Loucy (cell line): ENCODE results near the gene RNF212B.

Source experiments
- H2AFZ ChIP-seq: fragments of 200-600 bp; sonication (generic); 2 replicates; pipeline ENCODE4 v1.6.0; 2016; ENCODE audit warnings: antibody characterized with exemption, mild to moderate bottlenecking, low read length, moderate library complexity
- H3F3A ChIP-seq: fragments of 200-600 bp; 2 replicates; pipeline ENCODE4 v1.6.0; 2016; ENCODE audit warnings: antibody characterized with exemption, low read depth, mild to moderate bottlenecking
- H3K27me3 ChIP-seq: fragments of 200-600 bp; sonication (generic); 2 replicates; pipeline ENCODE4 v1.6.1; 2014; ENCODE audit warnings: low read length, mild to moderate bottlenecking; ENCODE audit not compliant: insufficient read depth, poor library complexity, severe bottlenecking
- H3K36me3 ChIP-seq: fragments of 200-600 bp; sonication (generic); 2 replicates; pipeline ENCODE4 v1.6.1; 2016; ENCODE audit warnings: low read length; ENCODE audit not compliant: insufficient read depth
- H3K4me1 ChIP-seq: fragments of 200-600 bp; sonication (generic); 2 replicates; pipeline ENCODE4 v1.5.1; 2014; ENCODE audit warnings: low read length, mild to moderate bottlenecking; ENCODE audit not compliant: insufficient read depth, poor library complexity, severe bottlenecking
- H3K4me2 ChIP-seq: fragments of 200-600 bp; sonication (generic); 2 replicates; pipeline ENCODE4 v1.6.0; 2014; ENCODE audit warnings: antibody characterized with exemption, low read length, low read depth, mild to moderate bottlenecking; ENCODE audit not compliant: poor library complexity, severe bottlenecking
- H3K4me3 ChIP-seq: fragments of 200-600 bp; sonication (generic); 2 replicates; pipeline ENCODE4 v1.5.1; 2014; ENCODE audit warnings: low read length, mild to moderate bottlenecking, mixed read lengths; ENCODE audit not compliant: poor library complexity, severe bottlenecking
- H3K79me2 ChIP-seq: fragments of 200-600 bp; sonication (generic); 2 replicates; pipeline ENCODE4 v1.6.1; 2014; ENCODE audit warnings: low read length; ENCODE audit not compliant: insufficient read depth
- H3K9ac ChIP-seq: fragments of 200-600 bp; sonication (generic); 2 replicates; pipeline ENCODE4 v1.6.0; 2014; ENCODE audit warnings: mild to moderate bottlenecking, low read depth, low read length, moderate library complexity; ENCODE audit not compliant: poor library complexity, severe bottlenecking
- H3K9me2 ChIP-seq: fragments of 200-600 bp; sonication (generic); replicated peaks from 2 replicates; pipeline ENCODE4 v1.6.1; 2016; ENCODE audit warnings: low read depth, low read length, mixed read lengths
- H3K9me3 ChIP-seq: fragments of 200-600 bp; sonication (generic); 2 replicates; pipeline ENCODE4 v1.6.1; 2014; ENCODE audit warnings: mild to moderate bottlenecking, antibody characterized with exemption, low read length, low read depth; ENCODE audit not compliant: insufficient read depth
- H4K20me1 ChIP-seq: fragments of 200-600 bp; sonication (generic); 2 replicates; pipeline ENCODE4 v1.6.0; 2014; ENCODE audit warnings: antibody characterized with exemption, low read length, mild to moderate bottlenecking; ENCODE audit not compliant: insufficient read depth, poor library complexity, severe bottlenecking
- EZH2phosphoT487 ChIP-seq: fragments of 200-600 bp; IDR thresholded peaks from 2 replicates; pipeline ENCODE4 v1.6.1; 2018; ENCODE audit warnings: antibody characterized with exemption, mild to moderate bottlenecking, moderate library complexity, borderline replicate concordance
- TF ChIP-seq, protein P1 (sequence below): fragments of 200-600 bp; sonication (generic); conservative IDR thresholded peaks from 2 replicates; pipeline ENCODE4 v1.5.1; 2014; ENCODE audit warnings: mild to moderate bottlenecking, antibody characterized with exemption, low read length

Gene RNF212B

DNA sequence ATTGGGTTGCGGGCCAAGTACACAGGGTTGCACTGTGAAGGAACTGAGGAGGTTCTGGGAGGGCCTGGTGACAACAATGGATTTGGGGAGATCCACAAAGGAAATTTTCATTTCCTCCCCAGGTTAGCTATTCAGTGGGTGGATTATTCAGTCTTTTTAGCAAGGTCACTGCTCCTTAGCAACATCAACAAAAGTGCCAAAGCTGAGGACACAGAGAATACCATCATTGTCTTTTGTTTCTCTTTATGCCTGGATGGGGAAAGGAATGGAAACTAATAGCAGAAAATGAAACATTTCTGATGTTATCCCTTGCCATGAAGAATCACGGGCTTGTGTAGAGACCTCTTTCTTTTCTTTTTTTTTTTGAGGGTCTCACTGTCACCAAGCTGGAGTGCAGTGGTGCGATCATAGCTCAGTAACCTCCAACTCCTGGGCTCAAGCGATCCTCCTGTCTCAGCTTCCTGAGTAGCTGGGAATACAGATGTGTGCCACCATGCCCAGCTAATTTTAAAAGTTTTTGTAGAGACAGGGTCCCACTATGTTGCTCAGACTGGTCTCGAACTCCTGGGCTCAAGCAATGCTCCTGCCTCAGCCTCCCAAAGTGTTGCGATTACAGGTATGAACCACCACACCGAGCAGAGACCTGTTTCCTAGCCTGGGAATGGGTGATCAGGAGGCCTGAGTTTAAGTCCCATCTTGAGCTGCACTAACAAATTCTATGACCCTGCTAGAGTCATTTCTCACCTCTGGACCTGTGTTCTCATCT lies 58.5 kb downstream of the RNF212B start:
- H3K4me1 ChIP-seq: peaks cover 14% of the 10 kb centered on the region
- H3K9me3 ChIP-seq: no peaks in the 10 kb centered on the region
- H3K27me3 ChIP-seq: no peaks in the 10 kb centered on the region
- no peak overlapping the region for H2AFZ ChIP-seq
- no peaks in the 10 kb centered on the region for H3K9me2 ChIP-seq
- no peak overlapping the region for H3K4me2 ChIP-seq
- peaks cover 10% of the 10 kb centered on the region for H4K20me1 ChIP-seq
- H3K79me2 ChIP-seq: peaks cover 28% of the 10 kb centered on the region
- TF ChIP-seq EZH2phosphoT487: no peak
- TF ChIP-seq, protein P1, sequence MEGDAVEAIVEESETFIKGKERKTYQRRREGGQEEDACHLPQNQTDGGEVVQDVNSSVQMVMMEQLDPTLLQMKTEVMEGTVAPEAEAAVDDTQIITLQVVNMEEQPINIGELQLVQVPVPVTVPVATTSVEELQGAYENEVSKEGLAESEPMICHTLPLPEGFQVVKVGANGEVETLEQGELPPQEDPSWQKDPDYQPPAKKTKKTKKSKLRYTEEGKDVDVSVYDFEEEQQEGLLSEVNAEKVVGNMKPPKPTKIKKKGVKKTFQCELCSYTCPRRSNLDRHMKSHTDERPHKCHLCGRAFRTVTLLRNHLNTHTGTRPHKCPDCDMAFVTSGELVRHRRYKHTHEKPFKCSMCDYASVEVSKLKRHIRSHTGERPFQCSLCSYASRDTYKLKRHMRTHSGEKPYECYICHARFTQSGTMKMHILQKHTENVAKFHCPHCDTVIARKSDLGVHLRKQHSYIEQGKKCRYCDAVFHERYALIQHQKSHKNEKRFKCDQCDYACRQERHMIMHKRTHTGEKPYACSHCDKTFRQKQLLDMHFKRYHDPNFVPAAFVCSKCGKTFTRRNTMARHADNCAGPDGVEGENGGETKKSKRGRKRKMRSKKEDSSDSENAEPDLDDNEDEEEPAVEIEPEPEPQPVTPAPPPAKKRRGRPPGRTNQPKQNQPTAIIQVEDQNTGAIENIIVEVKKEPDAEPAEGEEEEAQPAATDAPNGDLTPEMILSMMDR: no peak
- H3F3A ChIP-seq: no peaks in the 10 kb centered on the region
- H3K9ac ChIP-seq: no peak overlapping the region
- no peak overlapping the region for H3K4me3 ChIP-seq
- H3K36me3 ChIP-seq: peaks cover 13% of the 10 kb centered on the region; the same call in 1 of the 2 replicates

DNA sequence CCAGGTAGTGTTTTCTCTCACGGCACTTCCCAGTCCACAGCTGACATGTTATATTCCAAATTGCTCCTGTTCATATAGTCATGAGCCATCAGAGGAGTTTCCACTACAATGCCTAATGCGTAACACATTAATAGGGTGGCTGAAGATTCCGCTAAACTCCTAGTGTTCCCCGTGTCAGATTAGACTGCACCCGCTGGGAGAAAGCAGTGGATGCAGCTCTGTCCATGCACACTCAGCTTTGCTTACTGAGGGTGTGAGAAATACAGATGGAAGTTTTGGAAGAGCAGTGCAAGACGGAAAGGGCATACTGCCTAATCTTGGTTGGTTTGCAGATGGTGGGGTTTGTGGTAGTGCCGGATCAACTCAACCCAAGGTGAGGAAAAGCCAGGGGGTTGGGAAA lies 59.4 kb downstream of the RNF212B start:
- Histone ChIP-seq H3K4me2 (no peak overlapping the region), H2AFZ (no peak overlapping the region), H3K4me1 (peaks cover 14% of the 10 kb centered on the region), H3F3A (no peaks in the 10 kb centered on the region), H3K4me3 (no peak overlapping the region), H3K79me2 (peaks cover 28% of the 10 kb centered on the region), H3K9me3 (no peaks in the 10 kb centered on the region), H4K20me1 (peaks cover 10% of the 10 kb centered on the region), H3K36me3 (peaks cover 13% of the 10 kb centered on the region; the same call in 1 of the 2 replicates), H3K9me2 (no peaks in the 10 kb centered on the region), H3K27me3 (no peaks in the 10 kb centered on the region), H3K9ac (no peak overlapping the region)
- no peak for TF ChIP-seq EZH2phosphoT487
- TF ChIP-seq, protein P1: no peak

DNA sequence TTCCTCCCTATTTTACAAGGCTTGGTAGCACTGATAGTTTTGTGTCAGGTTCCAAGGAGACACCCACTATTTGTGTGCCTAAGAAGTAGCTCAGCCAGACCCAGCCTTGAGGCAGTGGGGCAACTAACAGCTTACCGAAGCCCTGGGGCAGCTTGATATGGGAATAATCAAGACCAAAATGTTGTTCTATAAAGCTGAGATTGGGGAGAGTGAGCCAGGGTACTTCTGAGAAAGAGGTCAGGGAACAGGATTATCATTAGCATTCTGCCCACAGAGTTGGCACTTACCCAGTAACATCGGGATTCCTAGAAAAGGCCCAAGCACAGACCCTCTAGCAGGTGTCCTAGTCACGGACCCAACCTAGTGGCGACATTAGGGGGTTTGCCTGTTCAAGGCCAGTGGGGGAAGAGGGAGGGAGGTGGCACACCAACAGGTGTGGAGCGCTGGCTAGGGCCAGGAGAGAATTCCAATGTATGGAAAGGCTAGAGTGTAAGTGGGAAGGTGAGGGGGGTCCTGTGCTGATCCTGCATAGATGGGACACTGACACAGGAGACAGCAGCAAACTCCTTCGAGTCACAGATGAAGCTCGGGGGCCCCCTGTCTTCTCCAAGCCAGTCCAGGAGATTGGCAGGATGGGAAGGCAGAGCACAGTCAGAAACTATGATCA lies 60.0 kb downstream of the RNF212B start:
- TF ChIP-seq, protein P1: no peak
- no peak for TF ChIP-seq EZH2phosphoT487
- Histone ChIP-seq H3F3A (no peaks in the 10 kb centered on the region), H3K79me2 (peaks cover 28% of the 10 kb centered on the region), H3K36me3 (peaks cover 13% of the 10 kb centered on the region; the same call in 1 of the 2 replicates), H3K4me2 (no peak overlapping the region), H3K27me3 (no peaks in the 10 kb centered on the region), H3K4me3 (no peak overlapping the region), H4K20me1 (peaks cover 10% of the 10 kb centered on the region), H3K4me1 (peaks cover 14% of the 10 kb centered on the region), H3K9ac (no peak overlapping the region), H2AFZ (no peak overlapping the region), H3K9me3 (no peaks in the 10 kb centered on the region), H3K9me2 (no peaks in the 10 kb centered on the region)
